GM18951 (cell line): ENCODE results near the gene GSTM4.
A peak's percentile ranks its signal among the peaks of the same experiment; 100 is the strongest.

Experiments
- POLR2A ChIP-seq: IDR thresholded peaks from 4 replicates; pipeline ENCODE4 v1.6.1; 2011; ENCODE audit warnings: mild to moderate bottlenecking; ENCODE audit not compliant: insufficient read length, insufficient read depth; ENCODE audit errors: extremely low read depth
- in situ Hi-C: fragments of 300-500 bp; cut with MboI; formaldehyde crosslinking; loops from one replicate; pipeline ENCODE4 v1.12.0; 2022; ENCODE audit warnings: low sequenced_read_pairs, mixed read lengths, inconsistent platforms; ENCODE audit not compliant: unreplicated experiment

The GSTM4 gene

DNA sequence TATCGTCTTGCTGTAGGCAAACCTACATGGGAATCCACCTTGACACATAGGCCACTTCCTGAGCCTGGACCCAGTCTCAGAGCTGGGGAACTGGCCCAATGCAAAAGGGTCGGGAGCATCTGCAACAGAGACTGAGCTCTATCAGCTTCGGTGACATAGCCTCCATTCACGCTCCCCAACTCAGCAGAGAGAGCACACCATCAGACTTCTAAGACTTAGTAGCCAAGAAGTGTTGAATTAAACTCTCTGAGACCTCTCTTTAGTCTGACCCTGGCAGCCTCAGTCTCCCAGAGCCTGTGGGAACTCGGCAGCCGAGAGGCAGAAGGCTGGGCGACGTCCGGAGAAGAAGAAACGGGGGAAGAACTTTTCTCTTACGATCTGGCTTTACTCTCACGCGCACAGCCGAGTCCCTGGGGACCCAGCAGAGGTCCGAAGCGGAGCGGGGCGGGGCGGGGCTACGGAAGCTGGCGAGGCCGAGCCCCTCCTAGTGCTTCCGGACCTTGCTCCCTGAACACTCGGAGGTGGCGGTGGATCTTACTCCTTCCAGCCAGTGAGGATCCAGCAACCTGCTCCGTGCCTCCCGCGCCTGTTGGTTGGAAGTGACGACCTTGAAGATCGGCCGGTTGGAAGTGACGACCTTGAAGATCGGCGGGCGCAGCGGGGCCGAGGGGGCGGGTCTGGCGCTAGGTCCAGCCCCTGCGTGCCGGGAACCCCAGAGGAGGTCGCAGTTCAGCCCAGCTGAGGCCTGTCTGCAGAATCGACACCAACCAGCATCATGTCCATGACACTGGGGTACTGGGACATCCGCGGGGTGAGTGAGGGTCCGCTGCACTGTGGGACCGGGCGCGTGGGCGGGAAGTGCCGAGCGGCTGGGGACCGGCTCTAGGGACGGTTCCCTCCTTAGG is at the start of gene GSTM4:
Gene GSTM4, plus strand, starts transcription at position 485 of the 905 bp plus-strand sequence. Its CDS starts 291 bp downstream, at position 776.
- TF ChIP-seq POLR2A: peak; percentile 64
- in situ Hi-C loops: loop anchor here (10.0 kb wide), 1 partner anchor 329 kb away; the partner anchor contains the start of gene AHCYL1

DNA sequence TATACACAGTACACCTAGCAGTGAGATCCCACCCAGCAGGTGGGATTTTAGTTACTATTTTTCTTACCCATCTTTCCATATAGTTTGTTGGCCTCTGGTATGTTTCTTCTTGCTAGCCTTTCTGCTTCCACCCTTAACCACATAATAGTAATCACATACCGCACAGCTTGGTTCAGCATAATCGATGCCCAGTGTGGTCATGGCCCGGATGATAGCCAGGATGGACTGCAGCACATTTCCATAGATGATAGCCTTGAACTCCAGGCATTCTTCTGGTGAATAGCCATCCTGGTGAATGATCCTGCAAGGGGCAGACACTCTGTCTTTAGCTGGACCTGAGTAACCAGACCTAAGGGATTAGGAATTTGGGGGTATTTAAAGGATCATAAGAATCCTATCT is 46.0 kb upstream of the GSTM4 start:
- in situ Hi-C loops: no loop called here
- TF ChIP-seq POLR2A: no peak

DNA sequence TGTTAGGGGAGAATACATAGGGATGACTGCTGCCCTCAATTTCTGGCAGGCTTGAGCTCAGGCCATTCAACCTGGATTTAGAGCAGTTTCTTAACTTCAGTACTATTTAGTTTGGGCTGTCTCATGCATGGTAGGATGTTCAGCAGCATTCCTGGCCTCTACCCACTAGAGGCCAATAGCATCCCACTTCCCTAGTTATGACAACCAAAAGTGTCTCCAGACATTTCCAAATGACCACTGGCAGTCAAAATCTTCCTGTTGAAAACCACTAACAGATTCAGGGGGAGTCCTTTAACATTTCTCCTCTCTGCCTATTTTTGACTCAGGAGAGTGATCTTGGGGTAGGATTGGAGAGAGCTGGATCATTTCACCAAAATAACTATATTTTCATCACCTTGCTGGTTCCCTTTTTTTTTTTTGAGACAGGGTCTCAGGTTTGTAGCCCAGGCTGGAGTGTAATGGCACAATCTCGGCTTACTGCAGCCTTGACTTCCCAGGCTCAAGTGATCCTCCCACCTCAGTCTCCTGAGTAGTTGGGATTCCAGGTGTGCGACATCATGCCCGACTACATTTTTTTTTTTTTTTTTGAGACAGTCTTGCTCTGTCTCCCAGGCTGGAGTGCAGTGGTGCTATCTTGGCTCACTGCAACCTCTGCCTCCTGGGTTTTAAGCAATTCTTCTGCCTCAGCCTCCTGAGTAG is 45.1 kb upstream of the GSTM4 start:
- in situ Hi-C loops: no loop called here
- TF ChIP-seq POLR2A: no peak

DNA sequence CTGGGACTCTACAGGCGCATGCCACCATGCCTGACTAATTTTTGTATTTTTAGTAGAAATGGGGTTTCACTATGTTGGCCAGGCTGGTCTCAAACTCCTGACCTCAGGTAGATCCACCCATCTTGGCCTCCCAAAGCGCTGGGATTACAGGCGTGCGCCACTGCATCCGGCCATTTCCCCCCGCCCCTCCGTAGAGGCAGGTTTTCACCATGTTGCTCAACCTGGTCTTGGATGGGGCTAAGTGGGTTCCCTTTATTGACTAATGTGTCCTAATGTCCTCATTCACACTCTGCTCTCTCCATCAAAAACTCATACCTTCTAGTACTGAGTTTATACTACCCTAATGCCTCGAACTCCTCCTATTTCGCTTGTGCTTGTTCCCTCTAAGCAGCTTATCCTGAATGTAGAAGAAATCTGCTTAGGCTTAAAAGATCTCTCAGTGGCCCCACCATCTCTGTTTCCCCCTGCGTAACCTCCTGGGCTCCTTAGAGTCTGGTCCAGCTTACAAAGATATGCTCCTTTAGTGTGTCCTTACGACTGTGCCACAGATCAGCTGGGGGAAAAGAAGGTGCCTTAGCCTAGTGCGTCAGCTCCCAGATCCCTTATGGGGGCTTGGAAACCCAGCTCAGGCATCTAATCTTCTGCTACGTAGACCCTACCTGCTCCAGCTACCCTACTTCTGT is 44.5 kb upstream of the GSTM4 start:
- no peak for TF ChIP-seq POLR2A
- in situ Hi-C loops: no loop called here

DNA sequence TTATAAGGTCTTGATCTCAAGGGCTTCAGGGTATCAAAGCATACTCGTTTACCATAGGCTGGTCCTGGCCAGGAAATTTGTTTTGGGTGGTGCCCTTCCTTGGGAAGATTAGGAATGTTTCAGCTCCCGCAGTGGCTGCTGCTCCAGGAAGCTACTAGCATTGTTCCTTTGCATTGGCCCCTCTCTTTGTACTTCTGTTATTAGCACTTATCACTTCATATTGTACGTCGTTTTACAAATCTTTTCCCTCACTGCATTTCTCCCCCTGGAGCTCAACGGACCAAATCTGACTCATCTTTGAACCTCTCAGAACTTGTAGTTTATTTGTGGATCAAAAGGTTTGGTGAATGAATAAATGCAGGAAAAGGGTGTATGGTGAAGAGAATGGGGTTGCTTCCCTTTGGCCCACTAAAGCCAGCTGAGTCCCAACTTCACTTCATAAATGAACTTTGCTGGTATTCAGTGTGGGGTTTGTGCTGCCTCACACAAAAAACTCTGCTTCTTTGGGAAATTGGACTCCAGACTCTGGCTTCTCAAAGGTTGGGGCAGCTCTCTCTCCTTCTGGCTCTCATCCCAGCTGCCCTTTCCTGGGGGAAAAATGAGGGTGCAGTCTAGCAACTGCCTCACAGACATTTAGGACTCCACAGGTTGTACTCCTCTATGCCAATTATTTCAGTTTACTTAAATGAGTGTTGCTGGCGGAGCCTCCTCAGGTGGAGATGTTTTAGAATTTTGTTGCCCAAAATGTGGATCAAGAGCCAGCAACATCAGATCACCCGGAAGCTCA is 42.3 kb upstream of the GSTM4 start:
- in situ Hi-C loops: no loop called here
- TF ChIP-seq POLR2A: no peak

DNA sequence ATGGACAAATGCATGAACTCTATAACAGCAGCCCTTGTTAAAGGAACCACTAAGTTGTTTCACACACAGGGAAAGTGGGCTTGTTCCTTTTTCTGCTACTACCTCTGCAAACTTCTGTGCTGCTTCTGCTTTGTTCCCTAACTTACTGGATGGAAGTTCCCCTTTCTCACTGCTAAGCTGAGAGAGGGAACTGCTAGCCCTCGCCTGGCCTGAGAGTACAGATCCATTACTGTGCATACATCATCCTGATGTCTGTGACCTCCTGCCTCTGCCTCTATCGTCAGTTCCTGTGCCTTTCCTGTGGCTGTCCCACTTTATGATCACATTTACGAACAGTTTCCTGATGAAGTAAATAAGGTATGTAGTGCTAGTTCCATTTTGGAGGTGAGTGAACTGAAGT is 40.0 kb upstream of the GSTM4 start:
- in situ Hi-C loops: no loop called here
- no peak for TF ChIP-seq POLR2A

DNA sequence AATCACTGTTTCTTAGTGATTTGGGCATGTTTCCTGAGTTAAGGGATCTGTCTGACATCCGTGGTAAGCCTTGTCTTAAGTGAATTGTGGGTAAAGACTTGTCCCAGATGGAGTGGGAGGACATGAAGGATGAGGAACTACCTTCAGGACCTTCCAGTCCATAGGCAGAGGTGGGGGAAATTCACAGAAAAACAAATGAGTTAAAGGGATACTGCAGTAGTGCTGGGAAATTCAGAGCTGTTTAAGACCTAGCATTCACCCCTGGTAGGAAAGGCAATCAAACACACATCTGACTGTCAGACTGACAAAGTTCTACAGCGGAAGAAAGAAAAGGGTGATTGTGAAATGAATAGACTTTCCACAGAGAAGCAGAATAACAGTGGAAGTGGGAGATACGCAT is 39.5 kb upstream of the GSTM4 start:
- TF ChIP-seq POLR2A: no peak
- in situ Hi-C loops: no loop called here

DNA sequence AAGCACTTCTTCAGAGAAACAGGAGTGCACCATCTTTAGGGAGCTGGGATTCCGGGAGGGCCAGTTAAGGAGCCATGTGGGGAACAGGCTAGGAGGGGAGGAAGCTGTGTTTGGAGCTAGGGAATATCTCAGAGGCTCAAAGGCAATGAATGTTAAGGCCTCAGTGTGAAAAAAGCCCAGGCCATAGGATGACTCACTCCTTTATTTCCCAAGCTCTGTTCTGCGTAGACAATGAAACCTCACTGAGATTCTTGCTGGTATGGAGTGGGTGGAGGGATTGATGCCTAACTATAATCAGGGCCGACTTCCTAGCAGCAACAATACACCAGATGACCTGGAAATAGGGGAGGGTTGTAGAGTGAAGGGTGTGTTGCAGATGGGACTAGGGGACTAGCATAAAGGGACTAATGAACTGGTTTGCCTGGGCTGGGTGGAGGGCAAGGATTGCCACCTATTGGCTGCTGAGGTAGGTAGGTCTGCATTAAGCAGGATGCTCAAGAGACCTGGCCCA is 38.6 kb upstream of the GSTM4 start:
- in situ Hi-C loops: no loop called here
- no peak for TF ChIP-seq POLR2A

DNA sequence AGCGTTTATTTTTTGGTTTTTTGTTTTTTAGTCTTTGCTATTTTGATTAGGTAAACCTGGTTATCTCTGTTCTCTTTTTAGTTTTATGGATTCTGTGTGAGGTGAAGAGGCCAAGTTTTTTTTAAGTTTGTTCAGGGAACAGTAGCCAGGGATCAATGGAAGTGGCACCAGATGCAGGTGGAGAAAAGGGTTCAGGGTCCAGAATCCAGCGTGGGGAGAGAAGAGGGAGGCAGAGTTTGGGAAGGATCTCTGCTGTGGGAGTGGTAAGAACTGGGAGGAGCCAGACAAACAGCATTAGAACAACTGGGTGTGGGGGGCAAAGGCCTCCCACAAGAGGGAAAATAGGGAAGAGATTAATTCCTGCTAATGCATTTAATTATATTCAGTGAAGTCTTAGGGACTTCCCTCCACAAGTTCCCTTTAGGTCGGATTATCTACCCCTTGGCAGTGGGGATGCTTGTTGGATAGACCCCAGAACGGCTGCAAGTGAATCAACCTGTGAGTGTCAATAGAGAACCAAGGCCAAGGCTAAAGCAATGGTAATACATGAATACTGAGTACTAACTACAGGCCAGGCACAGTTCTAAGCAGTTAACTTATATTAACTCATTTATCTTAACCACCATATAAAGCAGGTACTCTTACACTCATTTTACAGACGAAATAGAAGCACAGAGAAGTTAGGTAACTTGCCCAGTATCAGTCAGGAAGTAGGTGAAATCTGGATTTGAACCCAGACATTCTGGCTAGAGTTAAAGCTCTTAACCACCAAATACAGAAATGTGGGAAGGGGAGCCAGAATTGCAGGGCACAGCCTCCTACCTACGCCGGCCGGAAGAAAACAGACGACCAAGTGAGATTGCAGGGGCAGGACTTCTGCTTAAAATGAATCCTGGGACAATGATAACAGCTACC is 37.0 kb upstream of the GSTM4 start:
- no peak for TF ChIP-seq POLR2A
- in situ Hi-C loops: no loop called here

DNA sequence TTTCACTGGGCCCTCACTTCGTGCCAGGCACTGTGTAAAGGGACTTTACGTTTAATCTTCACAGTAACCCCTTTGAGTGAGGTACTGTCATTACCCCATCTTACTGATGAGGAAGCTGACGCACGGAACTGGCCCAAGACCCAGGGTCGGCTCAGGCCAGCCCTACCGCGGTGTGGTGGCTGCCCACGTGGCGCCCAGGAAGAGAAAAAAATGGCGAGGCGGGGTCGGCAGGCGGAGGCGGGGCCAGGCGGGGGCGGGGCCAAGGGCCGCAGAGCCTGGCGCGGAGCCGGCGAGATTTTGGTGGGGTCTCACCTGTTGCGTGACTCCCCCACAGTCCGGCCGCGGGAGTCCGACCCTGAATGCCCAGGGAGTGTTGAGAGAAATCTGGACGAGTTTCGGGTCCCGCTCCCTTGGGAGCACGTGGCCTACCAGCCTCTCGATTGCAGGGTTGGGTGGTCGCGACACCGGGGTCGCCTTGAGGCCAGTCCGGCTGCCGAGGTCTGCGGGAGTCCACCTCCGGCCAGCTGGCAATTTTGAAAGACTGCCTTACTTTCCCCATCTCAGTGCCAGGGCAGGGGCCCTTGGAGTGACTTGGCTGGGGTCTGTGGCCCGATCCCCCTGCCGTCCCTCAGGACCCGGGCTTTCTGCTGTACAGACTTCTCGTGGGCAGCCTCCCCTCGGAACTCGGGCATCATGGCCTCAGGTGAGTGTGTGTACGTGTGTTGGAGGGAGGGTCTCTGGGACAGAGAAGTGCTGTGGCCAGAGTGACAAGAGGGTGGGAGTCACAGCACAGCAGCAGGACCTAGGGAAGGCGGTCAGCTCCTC is 36.1 kb upstream of the GSTM4 start, which contains the start of the genes AMPD2 and GNAT2:
Gene AMPD2, plus strand, starts transcription at position 262 of the 825 bp plus-strand sequence. CDS start 1,339 bp downstream, outside the sequence.
Gene GNAT2, minus strand, starts transcription at position 41 of the 825 bp plus-strand sequence. CDS start 6,746 bp downstream, outside the sequence.
- TF ChIP-seq POLR2A: peak; percentile 76
- in situ Hi-C loops: no loop called here
